Fibroblast of villous mesenchyme (primary cell): ENCODE results near the gene CCDC14. TPM values are rescaled to one million over a fixed set of nuclear protein-coding genes. Genes with fewer than 3 reads are reported as not detected.

Source experiments
- DNase-seq: peaks from one replicate; pipeline ENCODE4 v3.0.0-alpha.2; 2010; ENCODE audit warnings: low read depth
- H3K4me3 ChIP-seq: 2 replicates; pipeline ENCODE4 v1.5.1; 2011; ENCODE audit warnings: low read depth, mild to moderate bottlenecking, low read length
- total RNA-seq: library from RNA; depleted of rRNA; stranded (reverse); fragments of >200 nt; gene quantifications from 2 replicates; pipeline ENCODE4 v1.2.3, GENCODE V29; 2012
- TF ChIP-seq, protein P1 (sequence below): IDR thresholded peaks from 2 replicates; pipeline ENCODE4 v1.5.1; 2012; ENCODE audit warnings: low read depth, mild to moderate bottlenecking, low read length; ENCODE audit not compliant: insufficient read depth

Gene CCDC14
- total RNA-seq, 1 donor, result 130 TPM

DNA sequence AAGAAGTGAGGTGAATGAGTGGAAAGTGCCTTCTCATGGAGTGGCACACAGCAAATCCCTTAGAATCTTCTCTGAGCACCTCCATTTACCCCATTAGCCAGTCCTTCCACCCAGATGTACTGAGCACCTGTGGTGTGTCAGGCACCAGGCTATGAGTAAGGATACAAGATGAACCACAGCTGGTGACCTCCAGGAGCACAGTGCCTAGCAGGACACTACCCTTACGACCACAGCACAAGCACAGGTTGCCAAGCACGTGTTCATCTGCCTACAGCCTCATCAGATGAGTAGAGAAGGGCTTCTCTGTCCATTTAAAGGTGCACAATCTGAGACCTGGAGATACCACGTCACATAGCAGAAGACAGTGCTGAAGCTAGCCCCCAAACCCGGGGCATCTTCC lies 83.1 kb downstream of the CCDC14 start:
- DNase-seq, result no peak
- no peak overlapping the region for H3K4me3 ChIP-seq
- TF ChIP-seq, protein P1, sequence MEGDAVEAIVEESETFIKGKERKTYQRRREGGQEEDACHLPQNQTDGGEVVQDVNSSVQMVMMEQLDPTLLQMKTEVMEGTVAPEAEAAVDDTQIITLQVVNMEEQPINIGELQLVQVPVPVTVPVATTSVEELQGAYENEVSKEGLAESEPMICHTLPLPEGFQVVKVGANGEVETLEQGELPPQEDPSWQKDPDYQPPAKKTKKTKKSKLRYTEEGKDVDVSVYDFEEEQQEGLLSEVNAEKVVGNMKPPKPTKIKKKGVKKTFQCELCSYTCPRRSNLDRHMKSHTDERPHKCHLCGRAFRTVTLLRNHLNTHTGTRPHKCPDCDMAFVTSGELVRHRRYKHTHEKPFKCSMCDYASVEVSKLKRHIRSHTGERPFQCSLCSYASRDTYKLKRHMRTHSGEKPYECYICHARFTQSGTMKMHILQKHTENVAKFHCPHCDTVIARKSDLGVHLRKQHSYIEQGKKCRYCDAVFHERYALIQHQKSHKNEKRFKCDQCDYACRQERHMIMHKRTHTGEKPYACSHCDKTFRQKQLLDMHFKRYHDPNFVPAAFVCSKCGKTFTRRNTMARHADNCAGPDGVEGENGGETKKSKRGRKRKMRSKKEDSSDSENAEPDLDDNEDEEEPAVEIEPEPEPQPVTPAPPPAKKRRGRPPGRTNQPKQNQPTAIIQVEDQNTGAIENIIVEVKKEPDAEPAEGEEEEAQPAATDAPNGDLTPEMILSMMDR, result no peak

DNA sequence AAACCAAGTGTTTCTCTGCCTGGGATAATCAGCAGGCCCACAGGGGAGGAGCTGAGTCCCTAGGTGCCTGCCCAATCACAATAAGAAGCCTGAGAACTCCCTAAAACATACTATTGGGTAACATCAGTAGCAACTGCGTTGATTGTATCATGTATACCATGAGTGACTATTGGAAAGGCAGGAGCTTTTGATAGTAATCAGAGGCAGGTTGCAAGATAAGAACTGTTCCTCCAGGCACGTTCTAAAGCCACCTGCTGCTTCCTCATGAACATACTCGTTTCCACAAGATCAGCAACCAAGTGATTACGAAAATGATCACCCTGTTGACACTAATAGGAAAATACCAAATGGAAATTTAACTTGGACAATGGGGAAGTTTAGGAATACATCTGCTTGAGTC lies 83.6 kb downstream of the CCDC14 start:
- H3K4me3 ChIP-seq, result no peak overlapping the region
- TF ChIP-seq, protein P1, result no peak
- no peak for DNase-seq

DNA sequence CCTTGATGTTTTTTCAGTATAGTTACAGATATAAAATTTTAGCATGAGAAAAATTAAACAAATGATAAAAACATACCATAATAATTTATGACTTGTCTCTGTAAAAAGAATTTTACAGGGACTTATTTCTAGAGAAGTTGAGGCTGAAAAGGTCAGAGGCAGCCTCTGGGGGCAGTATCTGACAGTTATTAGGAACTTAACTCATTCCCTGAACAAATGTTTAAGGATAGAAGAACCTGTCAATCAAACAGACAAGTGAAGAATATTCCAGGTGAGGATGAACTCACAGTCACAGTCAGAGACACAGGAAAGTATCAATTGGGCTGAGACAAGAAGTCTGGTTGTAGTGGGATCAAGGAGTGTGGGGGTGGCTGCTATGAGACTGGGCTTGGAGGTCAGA lies 84.2 kb downstream of the CCDC14 start:
- H3K4me3 ChIP-seq, result no peak overlapping the region
- TF ChIP-seq, protein P1, result peak; percentile 13
- no peak for DNase-seq

DNA sequence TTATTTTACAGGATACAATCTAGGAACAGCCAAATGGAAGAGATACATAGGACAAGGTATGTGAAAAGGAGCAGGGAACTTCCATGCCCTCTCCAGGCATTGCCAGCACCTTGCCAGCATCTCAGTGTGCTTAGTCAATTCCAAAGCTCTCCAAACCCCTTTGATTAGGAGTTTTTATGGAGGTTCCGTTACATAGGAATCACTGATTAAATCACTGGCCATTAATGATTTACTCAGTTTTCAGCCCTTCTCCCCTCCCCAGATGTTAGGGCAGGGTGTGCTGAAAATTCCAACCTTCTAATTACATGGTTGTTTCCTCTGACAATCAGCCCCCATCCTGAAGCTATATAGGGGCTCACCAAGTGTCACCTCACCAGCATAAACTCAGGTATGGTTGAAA lies 88.4 kb downstream of the CCDC14 start:
- TF ChIP-seq, protein P1, result no peak
- no peak for DNase-seq
- no peak overlapping the region for H3K4me3 ChIP-seq

DNA sequence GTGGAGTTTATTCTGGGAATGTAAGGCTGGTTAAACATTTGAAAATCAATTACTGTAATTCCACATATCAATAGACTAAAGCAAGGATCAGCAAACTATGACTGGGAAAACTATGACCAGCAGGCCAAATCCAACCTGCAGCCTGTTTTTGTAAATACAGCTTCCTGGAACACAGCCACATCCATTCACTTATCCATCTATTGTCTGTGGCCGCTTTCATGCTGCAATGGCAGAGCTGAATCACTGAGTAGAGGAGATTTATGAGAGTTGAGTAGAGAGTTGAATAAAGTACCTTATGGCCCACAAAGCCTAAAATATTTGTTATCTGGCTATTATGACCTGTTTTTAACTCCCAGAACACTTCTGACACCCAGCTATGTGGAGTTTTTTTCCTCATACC lies 89.1 kb downstream of the CCDC14 start:
- DNase-seq, result peak; percentile 23
- TF ChIP-seq, protein P1, result no peak
- no peak overlapping the region for H3K4me3 ChIP-seq

DNA sequence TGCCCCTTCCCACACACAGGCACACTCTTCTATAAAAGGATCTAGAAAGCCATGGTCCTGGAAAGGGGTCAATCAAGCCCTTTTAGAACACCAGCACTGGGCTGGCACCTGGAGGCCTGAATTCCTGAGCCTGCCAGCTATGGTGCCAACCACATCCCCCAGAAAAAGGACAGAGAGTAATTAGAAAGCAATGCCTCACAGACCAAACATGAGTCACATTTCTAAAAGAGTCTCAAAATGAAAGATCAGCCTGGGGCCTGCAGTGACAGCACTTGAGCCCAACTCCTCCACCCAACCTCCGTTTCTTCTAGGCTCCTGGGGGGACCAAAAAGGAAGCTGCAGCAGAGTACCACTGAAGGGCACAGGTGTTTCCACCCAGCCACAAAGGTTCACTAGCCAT lies 91.0 kb downstream of the CCDC14 start:
- TF ChIP-seq, protein P1, result no peak
- no peak for DNase-seq
- no peak overlapping the region for H3K4me3 ChIP-seq

DNA sequence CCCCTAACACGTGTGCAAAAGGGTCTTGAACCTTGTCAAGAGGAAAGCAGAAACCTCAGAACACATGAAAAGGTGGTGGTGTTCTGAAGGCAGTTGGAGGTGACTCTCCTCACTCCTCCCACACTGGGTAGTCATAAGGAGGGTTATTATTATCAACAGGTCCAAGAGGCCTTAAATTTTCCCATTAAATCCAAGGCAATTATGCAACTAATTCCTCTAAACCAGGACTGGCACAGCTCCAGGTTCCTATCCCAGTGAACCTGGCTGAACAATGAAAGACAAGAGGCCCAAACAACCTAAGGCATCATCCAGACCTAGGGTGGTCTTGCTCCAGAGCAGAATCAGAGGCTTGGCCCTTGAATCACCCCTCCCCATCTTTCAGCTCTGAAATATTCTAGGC lies 91.9 kb downstream of the CCDC14 start:
- TF ChIP-seq, protein P1, result no peak
- no peak overlapping the region for H3K4me3 ChIP-seq
- peak; percentile 34 for DNase-seq
